GM12891 (cell line): Measurements from ENCODE around the gene GJE1.

Experiments
- DNase-seq: peaks from one replicate; pipeline ENCODE4 v3.0.0; 2011; ENCODE audit warnings: low spot score; ENCODE audit not compliant: insufficient read length
- FAIRE-seq: peaks from 2 replicates; lab custom pipeline; 2011; peaks lifted over from hg19 to GRCh38; lab: Jason Lieb, UNC
- PAX5 ChIP-seq: IDR thresholded peaks from 2 replicates; pipeline ENCODE4 v1.6.1; 2011; ENCODE audit warnings: low read length, moderate library complexity, mild to moderate bottlenecking; ENCODE audit not compliant: insufficient read depth, severe bottlenecking
- POLR2A ChIP-seq: IDR thresholded peaks from 2 replicates; pipeline ENCODE4 v1.6.1; 2011; ENCODE audit warnings: low read depth, low read length, control low read depth
- POLR2AphosphoS5 ChIP-seq: IDR thresholded peaks from 2 replicates; pipeline ENCODE4 v1.6.1; 2011; ENCODE audit warnings: low read depth, low read length, control low read depth
- POU2F2 ChIP-seq: IDR thresholded peaks from 2 replicates; pipeline ENCODE4 v1.6.1; 2011; ENCODE audit warnings: low read depth, mild to moderate bottlenecking, control low read depth, low read length, moderate library complexity
- SPI1 ChIP-seq: IDR thresholded peaks from 2 replicates; pipeline ENCODE4 v1.6.1; 2011; ENCODE audit warnings: low read depth, low read length, control low read depth
- TAF1 ChIP-seq: IDR thresholded peaks from 2 replicates; pipeline ENCODE4 v1.6.1; 2011; ENCODE audit warnings: low read depth, low read length, control low read depth

The GJE1 gene

GRCh38 chr6:142183351-142183750 is 50.6 kb downstream of the GJE1 start:
- no peak for TF ChIP-seq POLR2A
- TF ChIP-seq SPI1: no peak
- no peak for TF ChIP-seq POLR2AphosphoS5
- TF ChIP-seq POU2F2: no peak
- TF ChIP-seq TAF1: no peak
- no peak for TF ChIP-seq PAX5
- DNase-seq (no peak), FAIRE-seq (no peak)

GRCh38 chr6:142184307-142184706 is 51.6 kb downstream of the GJE1 start:
- no peak for FAIRE-seq
- TF ChIP-seq TAF1: no peak
- no peak for TF ChIP-seq SPI1
- no peak for TF ChIP-seq POLR2A
- no peak for TF ChIP-seq POU2F2
- no peak for TF ChIP-seq POLR2AphosphoS5
- no peak for TF ChIP-seq PAX5

More at GRCh38 chr6:142184307-142184706, 51.6 kb downstream of the GJE1 start:
- DNase-seq: no peak
